ENCODE measurements around the gene HOXB6.

Gene HOXB6

DNA sequence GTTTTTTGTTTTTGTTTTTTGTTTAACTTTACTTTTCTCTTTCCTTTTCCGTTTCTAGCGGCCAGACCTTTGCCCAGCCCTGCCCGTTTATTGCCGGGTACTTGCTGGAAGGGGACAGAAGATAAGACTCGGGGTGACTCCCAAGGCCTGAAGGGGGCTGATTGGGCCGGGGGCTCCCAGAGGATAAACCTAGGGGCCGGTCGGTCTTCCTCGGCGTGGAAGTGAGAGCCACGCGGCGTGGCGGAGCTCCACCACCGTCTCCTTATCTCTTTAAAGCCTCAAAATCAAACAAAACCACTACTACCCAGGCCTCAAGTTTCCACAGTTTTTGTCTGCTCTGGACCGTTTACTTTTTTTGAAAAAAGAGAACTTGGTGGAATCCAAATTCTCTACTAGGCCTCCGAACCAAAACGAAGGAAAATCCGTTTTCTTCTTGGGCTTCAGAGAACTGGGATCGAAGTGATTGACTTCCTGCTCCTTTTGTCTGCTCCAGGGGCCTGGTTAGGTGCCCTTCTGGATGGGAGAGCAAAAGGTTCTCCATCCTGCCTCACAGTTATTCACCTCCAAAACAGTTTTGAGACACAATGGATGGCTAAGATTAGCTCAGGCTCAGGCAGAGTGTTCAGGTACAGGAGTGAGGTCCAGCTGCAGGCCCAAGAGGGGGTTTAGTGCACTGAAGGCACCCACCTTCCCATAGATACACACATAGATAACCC is 29.9 kb upstream of the HOXB6 start:
- no peak for DNase-seq

DNA sequence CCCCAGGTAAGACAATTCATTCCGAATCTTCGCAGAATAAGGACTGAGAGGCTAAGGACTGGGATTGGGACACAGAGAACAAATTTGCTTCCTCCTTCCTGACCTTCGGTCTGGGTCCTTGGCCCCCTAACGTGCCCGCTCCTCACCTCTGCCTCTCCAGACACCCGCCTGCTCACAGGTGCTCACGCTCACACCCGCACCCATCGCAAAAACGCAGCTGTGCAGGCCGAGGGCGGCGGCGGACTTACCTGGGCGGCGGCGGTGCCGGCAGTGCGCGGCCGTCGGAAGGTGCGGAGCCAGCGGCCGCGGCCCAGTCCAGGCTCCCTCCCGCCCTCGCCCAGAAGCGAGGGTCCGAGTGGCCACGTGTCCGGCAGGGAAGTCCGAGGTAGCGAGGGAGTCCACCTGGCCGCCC is 28.5 kb upstream of the HOXB6 start:
- DNase-seq: no peak

GRCh38 chr17:48632579-48633265 is 27.9 kb upstream of the HOXB6 start:
- DNase-seq: no peak

- peak in 1 of 5 experiments; percentile 52 for DNase-seq
These were observed 27.1 kb upstream of the HOXB6 start for GRCh38 chr17:48631693-48632578.

GRCh38 chr17:48630925-48631692 is 26.3 kb upstream of the HOXB6 start:
- no peak for DNase-seq

DNA sequence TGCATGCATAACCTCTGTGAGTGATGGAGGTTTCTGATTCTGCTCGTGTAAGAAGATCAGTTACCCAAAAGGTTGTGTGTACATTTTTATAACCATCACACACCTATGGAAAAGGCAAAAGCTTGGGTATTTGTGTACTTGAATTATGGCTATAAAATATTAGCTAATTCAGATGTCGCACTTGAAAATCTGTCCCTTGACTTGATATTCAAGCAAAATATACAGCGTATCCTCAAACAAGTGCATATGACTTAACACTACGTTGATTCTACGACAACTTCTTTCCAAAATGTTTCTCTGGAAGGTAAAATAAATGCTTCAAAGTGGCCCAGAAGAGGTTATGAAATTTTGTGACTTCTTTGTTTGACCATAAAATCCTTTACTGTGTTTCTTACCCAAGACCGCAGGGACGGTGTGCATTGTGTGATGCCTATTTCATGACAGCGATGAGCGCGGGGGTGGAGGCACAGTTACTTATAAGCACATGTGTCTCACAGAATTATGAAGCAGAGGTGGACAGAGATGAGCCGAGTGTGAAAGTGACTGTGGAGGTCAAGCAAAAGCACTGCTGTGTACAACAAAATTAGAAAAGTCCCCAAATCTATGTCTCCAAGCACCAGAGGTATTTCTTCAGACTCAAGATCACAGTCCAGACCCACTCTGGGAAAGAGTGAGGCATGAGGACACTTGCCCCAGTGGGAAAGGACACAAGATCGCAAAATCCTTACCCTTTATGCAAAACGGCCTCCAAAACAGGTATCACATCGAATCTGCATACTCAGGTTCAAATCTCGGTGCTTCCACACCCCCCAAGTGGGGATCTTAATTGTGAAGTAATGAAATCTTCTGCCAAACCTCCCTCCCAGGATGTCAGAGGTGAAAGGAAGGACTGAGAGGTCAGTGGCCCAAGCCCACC is 25.5 kb upstream of the HOXB6 start:
- DNase-seq: no peak

- DNase-seq: no peak
These were observed 24.6 kb upstream of the HOXB6 start for GRCh38 chr17:48629411-48629759.

GRCh38 chr17:48628649-48629410 is 24.0 kb upstream of the HOXB6 start:
- no peak for DNase-seq

GRCh38 chr17:48627623-48628521 is 23.1 kb upstream of the HOXB6 start:
- no peak for DNase-seq

DNA sequence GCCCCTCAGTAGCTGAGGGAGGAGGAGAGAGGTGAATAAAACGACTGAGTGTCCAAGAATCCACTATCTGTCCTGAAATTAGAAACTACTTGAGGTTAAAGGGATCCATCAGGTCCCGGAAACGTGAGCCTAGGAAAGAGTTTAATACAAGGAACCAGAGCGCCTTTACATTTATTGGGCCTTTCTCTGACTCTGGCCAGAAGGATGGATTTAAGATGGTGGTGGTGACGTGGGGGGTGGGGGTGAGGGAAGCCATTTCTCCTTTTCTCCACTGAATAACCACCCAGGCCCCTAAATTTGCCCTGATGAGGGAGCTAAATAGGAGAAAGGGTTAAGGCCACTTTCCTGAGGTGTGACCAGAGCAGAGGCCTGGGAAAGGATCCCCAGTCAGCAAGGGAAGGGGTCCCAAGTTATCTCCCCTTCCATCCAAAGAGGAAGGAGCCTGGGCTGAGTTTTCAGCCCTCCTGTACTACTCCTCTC is 22.4 kb upstream of the HOXB6 start:
- DNase-seq: no peak

DNA sequence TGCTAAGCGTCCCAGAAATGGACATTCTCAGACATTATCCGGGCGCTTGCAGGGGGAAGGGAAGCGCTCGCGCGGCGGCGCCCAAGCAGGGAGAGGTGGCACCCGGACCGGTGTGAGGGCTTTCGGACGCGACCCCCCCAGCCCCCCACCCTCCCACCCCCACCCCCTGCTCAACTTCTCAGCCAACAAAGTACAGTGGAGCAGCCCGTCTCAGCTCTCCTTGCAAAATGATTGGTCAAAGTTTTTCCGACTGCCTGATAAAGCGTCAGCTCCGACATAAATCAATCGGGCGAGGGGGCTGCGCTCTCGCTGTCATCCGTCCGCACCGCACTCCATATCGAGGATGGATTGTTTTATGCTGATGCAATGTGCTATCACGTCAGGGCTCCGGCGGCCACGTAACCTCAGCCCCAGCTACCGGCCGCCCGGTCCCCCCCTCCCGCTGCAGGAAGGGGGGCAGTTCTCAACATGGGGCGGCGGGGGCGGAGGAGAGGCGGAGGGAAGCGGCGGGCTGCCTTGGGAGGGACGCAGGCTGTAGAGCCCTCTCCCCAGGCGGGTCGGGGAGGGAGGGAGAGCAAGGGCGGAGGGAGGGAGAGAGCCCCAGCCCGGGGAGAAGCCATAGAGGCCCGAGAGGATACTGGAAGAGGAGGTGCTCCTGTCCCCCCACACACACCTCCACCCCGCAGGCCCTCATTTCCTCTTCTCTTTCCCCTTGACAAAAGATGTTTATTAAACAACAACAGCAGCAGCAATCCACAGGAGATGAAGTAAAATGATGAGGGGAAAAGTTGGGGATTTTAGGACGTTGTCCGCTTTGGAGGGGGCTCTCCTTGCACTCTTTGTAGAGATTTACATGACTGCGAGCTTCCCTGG is 21.7 kb upstream of the HOXB6 start, which contains the start of gene HOXB9:
TSS of gene HOXB9 (minus strand) at position 114 of the 873 bp plus-strand sequence. CDS start at position 25, 89 bp downstream.
- DNase-seq: peak in 3 of 5 experiments; percentile 29 to 55 (median 47)

DNA sequence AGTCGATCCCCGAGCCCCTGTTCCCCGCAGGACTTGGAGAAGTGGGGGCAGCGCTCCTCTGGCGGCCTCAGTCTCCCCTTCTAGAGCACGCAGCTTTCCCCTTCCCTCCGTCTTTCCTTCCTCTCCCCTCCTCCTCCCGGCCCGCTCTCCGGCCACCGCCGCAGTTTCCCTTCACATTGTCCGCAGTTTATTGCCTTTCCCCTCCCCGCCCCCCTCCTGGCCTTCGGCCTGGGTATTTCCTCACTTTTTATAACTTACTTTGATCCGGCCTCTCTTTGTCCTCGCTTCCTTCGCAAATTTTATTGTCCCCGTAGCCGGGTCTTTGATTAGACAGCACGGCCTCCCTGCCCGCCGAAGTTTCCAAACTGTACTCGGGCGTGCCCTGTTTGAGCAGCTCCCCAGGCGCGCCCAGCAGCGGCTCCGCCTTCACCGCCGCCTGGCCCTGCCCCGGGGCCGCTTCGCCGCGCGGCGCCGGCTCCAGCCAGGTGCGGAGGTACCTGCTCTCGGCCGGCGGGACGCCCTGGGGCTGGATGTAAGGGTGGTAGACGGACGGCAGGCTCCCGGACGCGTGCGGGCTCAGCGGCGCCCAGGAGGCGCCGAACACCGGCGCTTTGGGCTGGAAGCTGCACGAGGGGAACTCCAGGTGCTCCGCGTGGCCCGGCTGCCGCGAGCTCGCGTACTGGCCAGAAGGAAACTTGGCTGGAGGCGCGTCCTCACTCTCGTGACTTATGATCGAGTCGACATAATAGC is 20.9 kb upstream of the HOXB6 start:
- peak in 2 of 5 experiments; percentile 18 to 24 for DNase-seq

GRCh38 chr17:48624544-48625494 is 20.0 kb upstream of the HOXB6 start:
- peak in 1 of 5 experiments; percentile 32 for DNase-seq

GRCh38 chr17:48624118-48624517 is 19.3 kb upstream of the HOXB6 start:
- DNase-seq: no peak

DNA sequence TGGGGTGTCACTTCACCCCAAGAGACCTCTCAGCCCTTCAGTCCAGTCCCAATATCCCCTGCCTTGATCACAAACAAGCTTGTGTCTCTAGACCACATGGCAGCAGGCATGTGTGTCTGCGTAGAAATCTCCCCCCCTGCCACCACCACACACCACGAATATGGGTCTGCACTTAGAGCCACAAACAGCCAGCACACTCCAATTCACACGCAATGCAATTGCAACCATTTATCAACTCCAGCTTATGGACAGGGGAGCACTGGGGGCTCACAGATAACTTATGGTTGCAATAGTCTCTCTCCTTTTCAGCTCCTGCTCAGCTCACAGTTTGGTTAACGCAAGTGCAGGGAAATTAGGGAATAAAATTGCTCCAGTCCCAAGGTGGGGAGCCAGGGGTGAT is 18.8 kb upstream of the HOXB6 start:
- no peak for DNase-seq

- DNase-seq: no peak
These were observed 18.1 kb upstream of the HOXB6 start for GRCh38 chr17:48622857-48623256.
